Glomerular visceral epithelial cell (primary cell): Measurements from ENCODE around the gene LRRC47.
A peak's percentile ranks its signal among the peaks of the same experiment; 100 is the strongest.

ENCODE experiments used
- DNase-seq: peaks from one replicate; pipeline ENCODE4 v3.0.0-alpha.2; 2016; ENCODE audit errors: extremely low spot score

LRRC47 gene

GRCh38 chr1:3747522-3747848, 48.8 kb downstream of the LRRC47 start:
- DNase-seq: no peak

DNA sequence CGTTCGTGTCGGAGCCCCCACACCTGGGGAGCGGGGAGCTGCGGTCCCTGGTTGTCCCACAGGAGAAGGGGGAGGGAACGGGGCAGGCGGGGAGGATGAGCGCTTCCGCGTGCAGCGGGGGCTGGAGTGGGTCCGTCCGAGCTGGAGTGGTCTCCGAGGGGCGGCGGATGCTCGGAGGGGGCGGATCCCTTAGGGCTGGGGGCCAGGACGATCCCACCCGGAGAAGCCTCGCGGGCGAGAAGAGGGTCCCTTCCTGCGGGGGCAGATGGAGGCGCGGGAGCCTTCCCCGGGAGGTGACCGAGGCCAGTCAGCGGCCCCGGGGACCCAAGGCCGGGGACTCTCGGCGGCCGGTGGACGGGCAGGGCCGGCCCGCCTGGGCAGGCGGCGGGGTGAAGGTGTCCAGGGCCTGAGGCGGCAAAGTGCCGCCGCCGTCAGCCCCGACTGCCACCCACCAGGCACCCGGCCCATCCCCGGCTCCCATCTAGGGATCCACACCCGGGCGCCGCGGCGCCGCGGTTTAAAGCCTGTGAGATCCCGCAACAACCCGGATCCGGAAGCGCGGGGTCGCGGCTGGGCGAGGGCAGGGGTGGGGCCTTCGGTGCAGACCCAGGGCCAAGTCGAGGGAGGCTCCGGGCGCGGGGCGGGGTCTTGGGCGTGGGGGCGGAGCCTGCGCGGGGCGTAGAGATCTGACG, 49.3 kb downstream of the LRRC47 start:
- DNase-seq: peak; percentile 79

DNA sequence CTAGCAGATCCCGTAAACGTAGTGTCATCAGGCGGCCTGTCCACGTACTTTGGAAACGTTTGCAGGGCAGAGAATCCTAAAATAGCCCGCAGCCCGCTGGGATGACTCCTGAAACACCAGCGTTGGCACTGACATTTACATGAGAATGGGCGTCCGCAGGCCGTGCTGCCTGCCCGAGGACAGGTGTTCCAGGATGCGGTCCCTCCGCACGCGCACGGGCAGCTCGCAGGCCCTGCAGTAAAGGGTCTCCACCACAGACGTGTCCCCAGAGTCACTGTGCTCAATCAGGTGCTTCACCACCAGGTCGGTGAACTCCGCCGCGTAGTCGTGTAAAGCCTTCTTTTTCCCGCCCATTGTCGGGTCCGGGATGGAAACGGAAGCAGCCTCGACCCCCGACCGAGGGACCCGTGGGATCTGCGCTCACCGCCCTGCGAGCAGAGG, 49.9 kb downstream of the LRRC47 start:
- DNase-seq: no peak

- no peak for DNase-seq
Measured at GRCh38 chr1:3745590-3746381, 50.5 kb downstream of the LRRC47 start.

- no peak for DNase-seq
Measured at GRCh38 chr1:3745071-3745470, 51.2 kb downstream of the LRRC47 start.

DNA sequence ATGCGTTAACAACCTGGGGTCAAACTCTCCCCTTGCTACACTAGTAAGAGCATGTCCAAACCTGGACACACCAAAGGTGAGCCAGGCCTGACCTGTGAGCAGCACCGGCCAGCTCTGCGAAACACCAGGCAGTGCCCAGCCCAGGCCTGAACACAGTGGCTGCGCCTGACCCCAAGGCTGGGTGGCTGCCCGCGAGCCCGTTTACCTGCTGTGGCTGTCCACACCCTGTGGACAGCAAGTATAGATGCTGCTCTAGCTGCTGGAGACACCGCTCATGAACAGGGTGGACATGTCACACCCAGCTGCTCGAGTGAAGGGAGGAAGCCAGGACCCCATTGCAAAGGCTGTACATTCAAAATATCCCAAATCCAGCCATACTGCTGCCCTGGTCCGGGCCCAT, 51.7 kb downstream of the LRRC47 start:
- no peak for DNase-seq

- no peak for DNase-seq
Measured at GRCh38 chr1:3743826-3744225, 52.5 kb downstream of the LRRC47 start.

GRCh38 chr1:3743421-3743820, 52.9 kb downstream of the LRRC47 start:
- no peak for DNase-seq

GRCh38 chr1:3742439-3743298, 53.6 kb downstream of the LRRC47 start:
- no peak for DNase-seq

- no peak for DNase-seq
Measured at GRCh38 chr1:3741566-3742438, 54.5 kb downstream of the LRRC47 start.

- no peak for DNase-seq
Measured at GRCh38 chr1:3740752-3741151, 55.5 kb downstream of the LRRC47 start.

- DNase-seq: no peak
Measured at GRCh38 chr1:3740042-3740441, 56.3 kb downstream of the LRRC47 start.

DNA sequence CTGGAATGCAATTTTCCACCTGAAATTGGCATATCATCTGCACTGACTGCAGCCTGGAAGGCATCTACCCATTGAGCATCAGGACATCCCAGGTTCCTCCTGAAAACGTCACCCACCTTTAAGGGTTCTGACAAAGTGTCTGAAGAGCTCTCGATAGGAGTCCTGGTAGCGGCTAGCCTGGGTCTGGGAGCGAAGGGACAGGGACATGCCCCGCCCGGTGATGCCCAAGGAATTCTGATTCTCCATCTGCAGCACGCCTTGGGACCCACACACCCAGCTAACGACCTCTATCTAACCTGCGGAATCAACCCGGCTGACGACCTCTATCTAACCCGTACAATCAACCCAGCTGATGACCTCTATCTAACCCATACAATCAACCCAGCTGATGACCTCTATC, 57.4 kb downstream of the LRRC47 start:
- DNase-seq: no peak

GRCh38 chr1:3736708-3737107, 59.6 kb downstream of the LRRC47 start:
- DNase-seq: no peak

- no peak for DNase-seq
Measured at GRCh38 chr1:3736131-3736561, 60.2 kb downstream of the LRRC47 start.

- DNase-seq: no peak
Measured at GRCh38 chr1:3735688-3736087, 60.6 kb downstream of the LRRC47 start.

DNA sequence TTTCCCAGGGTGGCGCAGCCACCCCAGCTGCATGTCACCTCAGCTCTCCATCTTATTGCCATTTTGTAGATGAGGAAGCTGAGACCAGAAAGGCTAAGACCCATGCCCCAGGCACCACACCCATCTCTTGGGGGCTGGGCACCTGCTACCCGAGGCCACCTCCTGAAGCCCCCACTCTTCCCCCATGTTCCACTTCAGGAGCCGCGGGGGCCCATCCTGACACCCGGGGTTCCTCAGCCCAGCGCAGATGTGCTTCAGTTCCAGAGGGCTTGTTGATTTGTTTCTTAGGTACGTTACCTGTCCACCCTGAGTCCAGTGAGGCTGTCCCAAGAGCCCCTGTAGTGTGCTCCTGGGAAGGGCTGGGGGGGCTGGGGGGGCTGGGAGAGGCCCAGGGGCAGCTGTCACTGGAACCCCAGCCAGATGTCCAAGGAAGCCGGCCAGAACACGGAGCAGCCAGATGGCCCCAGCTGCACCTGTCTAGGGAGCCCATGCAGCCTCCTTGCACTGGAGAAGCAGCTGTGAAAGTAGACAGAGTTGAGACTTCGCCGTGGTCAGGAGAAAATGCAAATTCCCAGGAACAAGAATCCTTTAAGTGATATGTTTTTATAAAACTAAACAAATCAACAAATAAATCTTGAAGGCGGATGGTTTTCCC, 61.1 kb downstream of the LRRC47 start:
- DNase-seq: no peak

DNA sequence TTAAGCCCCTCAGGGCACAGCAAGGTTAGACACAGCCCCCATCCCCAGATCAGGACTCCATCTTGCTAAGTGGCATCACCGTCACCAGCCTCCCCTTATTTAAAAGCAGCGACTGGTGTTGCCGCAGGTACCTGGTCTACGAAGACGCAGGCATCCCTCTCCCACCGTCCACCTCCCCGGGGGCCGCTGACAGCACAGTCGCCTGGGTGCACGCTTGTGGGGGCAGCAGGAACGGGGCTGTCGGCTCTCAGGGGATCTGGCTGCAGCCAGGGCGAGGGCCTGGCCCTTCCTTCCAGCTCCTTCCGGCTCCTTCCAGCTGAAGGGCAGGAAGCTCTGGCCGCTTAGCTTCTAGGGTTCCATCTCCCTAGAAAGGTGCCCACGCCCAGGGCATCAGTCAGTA, 61.7 kb downstream of the LRRC47 start:
- no peak for DNase-seq

DNA sequence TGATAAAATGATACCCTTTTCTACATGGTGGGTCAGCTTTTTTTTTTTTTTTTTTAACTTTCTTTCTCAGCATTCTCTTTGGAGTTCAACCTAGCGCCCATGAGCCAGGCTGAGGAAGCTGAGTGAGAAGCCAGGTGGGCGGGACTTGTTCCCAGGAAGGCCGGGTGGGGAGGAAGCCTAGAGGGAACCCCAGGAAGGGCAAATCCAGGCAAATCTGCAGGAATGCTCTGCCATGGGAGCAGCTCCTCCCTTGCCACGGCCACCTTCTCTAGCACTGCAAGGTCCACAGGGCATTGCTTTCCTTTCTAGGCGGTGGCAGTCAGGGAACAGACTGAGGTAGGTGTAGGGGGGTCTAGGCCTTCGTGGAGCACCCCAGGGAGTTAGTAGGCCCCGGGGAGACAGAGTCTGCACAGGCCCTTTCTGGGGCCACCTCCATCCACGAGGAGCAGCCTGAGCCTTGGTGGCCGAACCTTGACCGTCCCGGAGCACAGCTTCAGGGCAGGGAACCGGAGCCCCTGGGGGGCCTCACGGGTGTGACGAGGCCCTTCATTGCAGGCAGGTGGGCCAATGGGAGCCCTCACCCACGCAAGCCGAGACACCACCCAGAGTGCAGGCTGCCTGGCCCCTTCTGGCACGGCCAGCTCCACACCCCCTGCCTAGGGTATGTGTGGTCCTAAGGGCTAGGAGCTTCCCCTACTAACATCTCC, 62.3 kb downstream of the LRRC47 start:
- no peak for DNase-seq
